K562 (cell line): ENCODE measurements around the gene WT1. TPM values are rescaled to one million over a fixed set of nuclear protein-coding genes. Genes with fewer than 3 reads are reported as not detected.

Experiments used
- BRD4 ChIP-seq: fragments of 200-600 bp; sonication (generic); IDR thresholded peaks from 2 replicates; pipeline ENCODE4 v1.6.1; 2017; ENCODE audit warnings: inconsistent platforms
- CHD4 ChIP-seq: fragments of 200-600 bp; sonication (generic); IDR thresholded peaks from 3 replicates; pipeline ENCODE4 v1.6.1; 2012; ENCODE audit warnings: low read depth, mild to moderate bottlenecking, mixed read lengths, low read length, inconsistent platforms; ENCODE audit not compliant: insufficient read depth, insufficient replicate concordance, poor library complexity, severe bottlenecking
- DIDO1 ChIP-seq: fragments of 450-650 bp; IDR thresholded peaks from 2 replicates; pipeline ENCODE4 v1.6.1; 2016; ENCODE audit warnings: low read depth, missing biosample characterization, missing genetic modification characterization
- ELF1 ChIP-seq: fragments of 200-800 bp; sonication (Bioruptor generic); IDR thresholded peaks from 2 replicates; pipeline ENCODE4 v1.6.1; 2016; ENCODE audit warnings: missing genetic modification characterization, missing compliant biosample characterization
- ETV1 ChIP-seq: fragments of 450-650 bp; conservative IDR thresholded peaks from 2 replicates; pipeline ENCODE4 v1.6.1; 2016; ENCODE audit warnings: missing genetic modification characterization, control low read depth, low read depth, missing compliant biosample characterization
- FOXP1 ChIP-seq: sonication (generic); formaldehyde crosslinking; IDR thresholded peaks from 2 replicates; pipeline ENCODE4 v1.8.0; 2022; ENCODE audit warnings: mild to moderate bottlenecking, missing genetic modification reagents
- GABPA ChIP-seq: fragments of 200-800 bp; sonication (Bioruptor generic); conservative IDR thresholded peaks from 2 replicates; pipeline ENCODE4 v1.6.1; 2016; ENCODE audit warnings: low read depth, missing genetic modification characterization, missing compliant biosample characterization
- HDAC1 ChIP-seq, 2 experiments: fragments of 450-650 bp; IDR thresholded peaks; 2 replicates each; pipeline ENCODE4 v1.6.1; 2016 to 2017; ENCODE audit warnings: inconsistent platforms in 1 of 2, mild to moderate bottlenecking in 1 of 2, moderate library complexity in 1 of 2
- HNRNPK ChIP-seq: fragments of 200-400 bp; formaldehyde crosslinking; IDR thresholded peaks from one replicate; pipeline ENCODE4 v1.6.1; 2018; ENCODE audit warnings: mild to moderate bottlenecking, low read depth, low read length; ENCODE audit not compliant: poor library complexity, severe bottlenecking
- HNRNPL ChIP-seq: fragments of 200-400 bp; formaldehyde crosslinking; IDR thresholded peaks from 2 replicates; pipeline ENCODE4 v1.6.1; 2017; ENCODE audit warnings: low read depth, mild to moderate bottlenecking, low read length
- KDM1A ChIP-seq, 2 experiments: fragments of 450-650 bp; IDR thresholded peaks; 2 replicates each; pipeline ENCODE4 v1.6.1; 2016; ENCODE audit warnings: mild to moderate bottlenecking in 2 of 2
- MEF2A ChIP-seq: IDR thresholded peaks from 2 replicates; pipeline ENCODE4 v1.6.1; 2011; ENCODE audit warnings: low read depth, mild to moderate bottlenecking, low read length, moderate library complexity; ENCODE audit not compliant: control insufficient read depth
- MXI1 ChIP-seq: IDR thresholded peaks from 2 replicates; pipeline ENCODE4 v1.6.1; 2011; ENCODE audit warnings: low read depth, mild to moderate bottlenecking, improper control_type of control experiment, low read length
- PCBP1 ChIP-seq: fragments of 200-400 bp; formaldehyde crosslinking; IDR thresholded peaks from 2 replicates; pipeline ENCODE4 v1.6.1; 2018; ENCODE audit warnings: mild to moderate bottlenecking, low read depth, low read length; ENCODE audit not compliant: poor library complexity, severe bottlenecking
- RAD51 ChIP-seq: fragments of 450-650 bp; IDR thresholded peaks from 2 replicates; pipeline ENCODE4 v1.7.1; 2016; ENCODE audit warnings: low read depth, mild to moderate bottlenecking, borderline replicate concordance
- RBM25 ChIP-seq: fragments of 200-400 bp; formaldehyde crosslinking; IDR thresholded peaks from 2 replicates; pipeline ENCODE4 v1.6.1; 2018; ENCODE audit warnings: low read length, low read depth, moderate library complexity; ENCODE audit not compliant: severe bottlenecking
- RCOR1 ChIP-seq, 2 experiments: IDR thresholded peaks; 2 replicates each; pipeline ENCODE4 v1.6.1; 2012; ENCODE audit warnings: low read depth in 2 of 2, low read length in 2 of 2, borderline replicate concordance in 1 of 2, improper control_type of control experiment in 1 of 2
- SAP30 ChIP-seq: fragments of 200-600 bp; sonication (generic); IDR thresholded peaks from 2 replicates; pipeline ENCODE4 v1.6.1; 2012; ENCODE audit warnings: borderline replicate concordance, low read depth, mild to moderate bottlenecking, moderate library complexity, low read length, control low read depth, inconsistent platforms; ENCODE audit not compliant: insufficient read depth, poor library complexity, severe bottlenecking
- SOX6 ChIP-seq: fragments of 450-650 bp; IDR thresholded peaks from 2 replicates; pipeline ENCODE4 v1.6.1; 2014; ENCODE audit warnings: mild to moderate bottlenecking
- TSC22D4 ChIP-seq: fragments of 450-650 bp; IDR thresholded peaks from 2 replicates; pipeline ENCODE4 v1.6.1; 2016; ENCODE audit warnings: missing genetic modification characterization, missing biosample characterization, control low read depth
- ZC3H4 ChIP-seq: sonication (generic); formaldehyde crosslinking; IDR thresholded peaks from 2 replicates; pipeline ENCODE4 v1.9.0; 2021; ENCODE audit warnings: missing genetic modification reagents, borderline replicate concordance
- ZNF212 ChIP-seq: fragments of 450-650 bp; formaldehyde crosslinking; IDR thresholded peaks from 2 replicates; pipeline ENCODE4 v1.4.0; 2020; ENCODE audit warnings: mild to moderate bottlenecking
- ZNF316 ChIP-seq: fragments of 450-650 bp; IDR thresholded peaks from 2 replicates; pipeline ENCODE4 v1.6.1; 2016
- polyA plus RNA-seq, 8 experiments: library from polyadenylated mRNA; depleted of rRNA in 4 of 8; stranded (reverse) in 5 of 8; unstranded in 3 of 8; fragments of >200 nt; fragmentation: Nextera tagmentation in 2 of 8; fragmentation: Illumina TruSeq in 1 of 8; extraction: Ambion mirVana in 2 of 8; extraction: Trizol in 1 of 8; gene quantifications; 2 replicates each; pipeline versions ENCODE4 v1.2.1 to v1.2.3, GENCODE V29; 2011 to 2014; ENCODE audit warnings: inconsistent platforms in 1 of 8, missing spikeins in 1 of 8
- total RNA-seq, 7 experiments: library from RNA; depleted of rRNA in 6 of 7; stranded (reverse); fragments of >200 nt in 6 of 7; fragmentation: Illumina TruSeq in 2 of 7; extraction: Trizol in 2 of 7; gene quantifications; 2 replicates each; pipeline versions ENCODE4 v1.2.1 to v1.2.3, GENCODE V29; 2011 to 2021; ENCODE audit warnings: low replicate concordance in 1 of 7
- TF ChIP-seq, protein P1 (sequence below), 2 experiments: fragments of 200-800 bp in 1 of 2; sonication (Bioruptor generic) in 1 of 2; sonication (generic) in 1 of 2; formaldehyde crosslinking in 1 of 2; IDR thresholded peaks in 1 of 2; conservative IDR thresholded peaks in 1 of 2; 2 replicates each; pipeline versions ENCODE4 v1.5.0 to v1.6.1; 2016 to 2020; ENCODE audit warnings: missing compliant biosample characterization in 1 of 2, missing genetic modification characterization in 1 of 2, missing genetic modification reagents in 1 of 2
- TF ChIP-seq, protein P2 (sequence below): fragments of 450-650 bp; conservative IDR thresholded peaks from 2 replicates; pipeline ENCODE4 v1.6.1; 2016; ENCODE audit warnings: missing genetic modification characterization, low read depth, mild to moderate bottlenecking, missing compliant biosample characterization, moderate library complexity
- TF ChIP-seq, protein P3 (sequence below): sonication (generic); formaldehyde crosslinking; IDR thresholded peaks from 2 replicates; pipeline ENCODE4 v1.8.1; 2023; ENCODE audit warnings: mild to moderate bottlenecking, missing genetic modification reagents

Gene WT1
- total and polyA plus RNA-seq, 9 of the 15 experiments (the other 6 are each of a cell fraction or from before 2014, with no cell fraction given), result 7.1 to 33.8 (median 19.4) TPM

DNA sequence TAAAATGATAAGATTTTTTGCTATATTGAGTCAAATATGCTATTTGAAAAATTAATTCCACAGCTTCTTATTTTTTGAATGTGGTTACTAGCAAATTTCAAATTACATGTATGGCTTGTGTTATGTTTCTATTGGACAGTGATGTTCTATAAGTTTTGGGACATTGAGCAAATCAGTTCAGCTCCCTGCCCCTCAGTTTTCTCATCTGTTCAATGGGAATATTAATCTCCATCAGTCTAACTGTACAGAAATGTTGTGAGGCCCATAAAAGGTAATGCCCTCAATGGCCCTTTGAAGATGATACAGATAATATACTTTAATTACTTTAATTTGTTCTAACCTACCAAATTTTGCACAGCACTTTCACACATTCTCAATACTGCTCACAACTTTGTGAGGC is 15.2 kb downstream of the WT1 start (continued):
- TF ChIP-seq MEF2A, result no peak
- TF ChIP-seq KDM1A (IDR thresholded peaks at IDR 0.05), result peak; percentile 73 to 82
- TF ChIP-seq TSC22D4, result no peak
- TF ChIP-seq HNRNPL, result no peak
- TF ChIP-seq CHD4, result peak; percentile 84
- TF ChIP-seq BRD4, result no peak
- no peak for TF ChIP-seq SOX6
- TF ChIP-seq, protein P1, sequence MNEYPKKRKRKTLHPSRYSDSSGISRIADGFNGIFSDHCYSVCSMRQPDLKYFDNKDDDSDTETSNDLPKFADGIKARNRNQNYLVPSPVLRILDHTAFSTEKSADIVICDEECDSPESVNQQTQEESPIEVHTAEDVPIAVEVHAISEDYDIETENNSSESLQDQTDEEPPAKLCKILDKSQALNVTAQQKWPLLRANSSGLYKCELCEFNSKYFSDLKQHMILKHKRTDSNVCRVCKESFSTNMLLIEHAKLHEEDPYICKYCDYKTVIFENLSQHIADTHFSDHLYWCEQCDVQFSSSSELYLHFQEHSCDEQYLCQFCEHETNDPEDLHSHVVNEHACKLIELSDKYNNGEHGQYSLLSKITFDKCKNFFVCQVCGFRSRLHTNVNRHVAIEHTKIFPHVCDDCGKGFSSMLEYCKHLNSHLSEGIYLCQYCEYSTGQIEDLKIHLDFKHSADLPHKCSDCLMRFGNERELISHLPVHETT (CRISPR knock-in tag; conservative IDR thresholded peaks at IDR 0.05 in 1 of 2, IDR thresholded peaks at IDR 0.05 in 1 of 2), result no peak; a peak in 1 of 4 replicates
- TF ChIP-seq HDAC1 (IDR thresholded peaks at IDR 0.05), result 0 out of 4 replicates have a peak, but pooled peaks of 1 of the 2 experiments have one; percentile 41
- no peak for TF ChIP-seq SAP30
- TF ChIP-seq, protein P2, sequence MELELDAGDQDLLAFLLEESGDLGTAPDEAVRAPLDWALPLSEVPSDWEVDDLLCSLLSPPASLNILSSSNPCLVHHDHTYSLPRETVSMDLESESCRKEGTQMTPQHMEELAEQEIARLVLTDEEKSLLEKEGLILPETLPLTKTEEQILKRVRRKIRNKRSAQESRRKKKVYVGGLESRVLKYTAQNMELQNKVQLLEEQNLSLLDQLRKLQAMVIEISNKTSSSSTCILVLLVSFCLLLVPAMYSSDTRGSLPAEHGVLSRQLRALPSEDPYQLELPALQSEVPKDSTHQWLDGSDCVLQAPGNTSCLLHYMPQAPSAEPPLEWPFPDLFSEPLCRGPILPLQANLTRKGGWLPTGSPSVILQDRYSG (tag), result no peak
- TF ChIP-seq ZNF212 (CRISPR knock-in tag), result no peak
- TF ChIP-seq DIDO1 (tag), result no peak
- TF ChIP-seq GABPA (tag), result no peak
- TF ChIP-seq HNRNPK, result no peak
- no peak for TF ChIP-seq ETV1 (tag)
- TF ChIP-seq, protein P3, sequence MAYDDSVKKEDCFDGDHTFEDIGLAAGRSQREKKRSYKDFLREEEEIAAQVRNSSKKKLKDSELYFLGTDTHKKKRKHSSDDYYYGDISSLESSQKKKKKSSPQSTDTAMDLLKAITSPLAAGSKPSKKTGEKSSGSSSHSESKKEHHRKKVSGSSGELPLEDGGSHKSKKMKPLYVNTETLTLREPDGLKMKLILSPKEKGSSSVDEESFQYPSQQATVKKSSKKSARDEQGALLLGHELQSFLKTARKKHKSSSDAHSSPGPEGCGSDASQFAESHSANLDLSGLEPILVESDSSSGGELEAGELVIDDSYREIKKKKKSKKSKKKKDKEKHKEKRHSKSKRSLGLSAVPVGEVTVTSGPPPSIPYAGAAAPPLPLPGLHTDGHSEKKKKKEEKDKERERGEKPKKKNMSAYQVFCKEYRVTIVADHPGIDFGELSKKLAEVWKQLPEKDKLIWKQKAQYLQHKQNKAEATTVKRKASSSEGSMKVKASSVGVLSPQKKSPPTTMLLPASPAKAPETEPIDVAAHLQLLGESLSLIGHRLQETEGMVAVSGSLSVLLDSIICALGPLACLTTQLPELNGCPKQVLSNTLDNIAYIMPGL (CRISPR knock-in tag), result no peak
- TF ChIP-seq PCBP1, result no peak
- TF ChIP-seq MXI1, result no peak
- TF ChIP-seq RAD51, result no peak
- TF ChIP-seq RCOR1 (IDR thresholded peaks at IDR 0.05; ENCODE audit: borderline replicate concordance in 1 of 2, low read depth in 2 of 2, low read length in 2 of 2), result peak in 1 of 2 experiments; percentile 72; a peak in 2 of 4 replicates
- TF ChIP-seq FOXP1 (CRISPR knock-in tag), result no peak
- TF ChIP-seq ZNF316, result no peak
- TF ChIP-seq RBM25, result peak; percentile 99
- TF ChIP-seq ZC3H4 (CRISPR knock-in tag), result no peak
- TF ChIP-seq ELF1, result no peak
